ENCODE measurements around the gene SH3PXD2B.

DNA sequence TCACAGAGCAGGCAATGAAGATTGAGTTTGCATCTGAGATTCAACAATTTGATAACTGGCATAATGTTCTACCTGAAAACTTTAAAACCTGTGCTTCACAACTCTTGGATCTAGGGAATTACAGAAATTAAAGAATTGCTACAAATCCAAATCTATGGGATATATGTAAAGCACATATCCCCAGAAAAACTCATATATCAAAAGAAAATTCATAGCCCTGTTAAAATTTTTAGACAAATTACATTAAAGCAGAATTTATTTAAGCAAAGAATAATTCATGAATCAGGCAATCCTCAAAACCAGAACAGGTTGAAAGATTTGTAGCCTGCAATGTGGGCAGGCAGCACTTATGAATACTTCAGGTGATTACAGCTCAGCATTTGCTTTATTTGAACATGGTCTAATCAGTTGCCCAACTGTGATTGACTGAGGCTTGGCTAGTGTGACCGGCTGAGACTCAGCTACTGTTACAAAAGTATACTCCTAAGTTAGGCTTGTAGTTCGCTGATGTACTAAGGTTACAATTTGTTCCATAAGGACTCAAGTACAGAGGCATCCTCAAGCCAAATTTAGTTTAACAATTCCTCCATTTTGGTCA is 160.5 kb downstream of the SH3PXD2B start:
- TF ChIP-seq, protein P1, sequence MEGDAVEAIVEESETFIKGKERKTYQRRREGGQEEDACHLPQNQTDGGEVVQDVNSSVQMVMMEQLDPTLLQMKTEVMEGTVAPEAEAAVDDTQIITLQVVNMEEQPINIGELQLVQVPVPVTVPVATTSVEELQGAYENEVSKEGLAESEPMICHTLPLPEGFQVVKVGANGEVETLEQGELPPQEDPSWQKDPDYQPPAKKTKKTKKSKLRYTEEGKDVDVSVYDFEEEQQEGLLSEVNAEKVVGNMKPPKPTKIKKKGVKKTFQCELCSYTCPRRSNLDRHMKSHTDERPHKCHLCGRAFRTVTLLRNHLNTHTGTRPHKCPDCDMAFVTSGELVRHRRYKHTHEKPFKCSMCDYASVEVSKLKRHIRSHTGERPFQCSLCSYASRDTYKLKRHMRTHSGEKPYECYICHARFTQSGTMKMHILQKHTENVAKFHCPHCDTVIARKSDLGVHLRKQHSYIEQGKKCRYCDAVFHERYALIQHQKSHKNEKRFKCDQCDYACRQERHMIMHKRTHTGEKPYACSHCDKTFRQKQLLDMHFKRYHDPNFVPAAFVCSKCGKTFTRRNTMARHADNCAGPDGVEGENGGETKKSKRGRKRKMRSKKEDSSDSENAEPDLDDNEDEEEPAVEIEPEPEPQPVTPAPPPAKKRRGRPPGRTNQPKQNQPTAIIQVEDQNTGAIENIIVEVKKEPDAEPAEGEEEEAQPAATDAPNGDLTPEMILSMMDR (IDR thresholded peaks at IDR 0.05; ENCODE audit: borderline replicate concordance, extremely low read depth, low read length, poor library complexity, severe bottlenecking) = no peak
- TF ChIP-seq EZH2 (IDR thresholded peaks at IDR 0.05; ENCODE audit: borderline replicate concordance, low read depth, low read length, severe bottlenecking) = no peak

Data from DND-41 (cell line).